Naive thymus-derived CD8-positive, alpha-beta T cell (primary cell): ENCODE data around the gene ARID4A. TPM values are rescaled to one million over a fixed set of nuclear protein-coding genes. Genes with fewer than 3 reads are reported as not detected.
"Not testable (repeated sequence)": the region's sequence is repeated elsewhere in the genome, so short reads cannot be mapped to it uniquely, and the experiment has no call there.

Experiments used
- ATAC-seq, 2 donors: fragments of 150-1000 bp; cut with Tn5 transposase in 1 of 2; sonication (Bioruptor Pico), chemical (Tn5 transposase) in 1 of 2; 1 replicate in 1 of 2; 2 replicates in 1 of 2; pipeline ENCODE4 v1.10.0; 2021; ENCODE audit warnings: mild to moderate bottlenecking in 2 of 2, moderate library complexity in 2 of 2
- POLR2A ChIA-PET: fragments of 350-600 bp; sonication (Branson Sonifier 250); formaldehyde crosslinking; loops from one replicate; lab custom pipeline; 2021; ENCODE audit warnings: antibody characterized with exemption; lab: Charles Lee
- DNase-seq, 10 donors: peaks; one replicate each; pipeline versions ENCODE4 v3.0.0 to v3.0.0-alpha.2; 2020 to 2022
- H3K27ac Mint-ChIP-seq, 10 donors: one replicate each; pipeline ENCODE4 v1.8.0; 2020 to 2022; ENCODE audit warnings: mild to moderate bottlenecking in 10 of 10, mixed read lengths in 10 of 10, moderate library complexity in 4 of 10, inconsistent platforms in 1 of 10
- H3K27me3 Mint-ChIP-seq, 5 donors: one replicate each; pipeline ENCODE4 v1.8.0; 2021 to 2022; ENCODE audit warnings: mixed read lengths in 5 of 5
- H3K36me3 Mint-ChIP-seq, 3 donors: one replicate each; pipeline ENCODE4 v1.8.0; 2020 to 2022; ENCODE audit warnings: mixed read lengths in 3 of 3, mild to moderate bottlenecking in 2 of 3, inconsistent platforms in 1 of 3
- H3K4me1 Mint-ChIP-seq, 4 donors: one replicate each; pipeline ENCODE4 v1.8.0; 2021 to 2022; ENCODE audit warnings: mixed read lengths in 4 of 4
- H3K4me3 Mint-ChIP-seq, 10 donors: one replicate each; pipeline ENCODE4 v1.8.0; 2020 to 2022; ENCODE audit warnings: mild to moderate bottlenecking in 10 of 10, mixed read lengths in 10 of 10, moderate library complexity in 6 of 10, inconsistent platforms in 1 of 10
- H3K9me3 Mint-ChIP-seq, 9 donors: one replicate each; pipeline ENCODE4 v1.8.0; 2020 to 2022; ENCODE audit warnings: mixed read lengths in 9 of 9, mild to moderate bottlenecking in 3 of 9, inconsistent platforms in 1 of 9, moderate library complexity in 1 of 9
- polyA plus RNA-seq, 3 donors: library from polyadenylated mRNA; unstranded; fragments of 300-500 nt; fragmentation: Illumina TruSeq; gene quantifications; one replicate each; pipeline ENCODE4 v1.2.3, GENCODE V29; 2021
- total RNA-seq, 8 experiments: library from RNA in 2 of 8; stranded (reverse) in 2 of 8; gene quantifications; one replicate each; pipeline ENCODE4 v1.2.3 and lab custom pipeline; 2021 to 2026

ARID4A gene, protein sequence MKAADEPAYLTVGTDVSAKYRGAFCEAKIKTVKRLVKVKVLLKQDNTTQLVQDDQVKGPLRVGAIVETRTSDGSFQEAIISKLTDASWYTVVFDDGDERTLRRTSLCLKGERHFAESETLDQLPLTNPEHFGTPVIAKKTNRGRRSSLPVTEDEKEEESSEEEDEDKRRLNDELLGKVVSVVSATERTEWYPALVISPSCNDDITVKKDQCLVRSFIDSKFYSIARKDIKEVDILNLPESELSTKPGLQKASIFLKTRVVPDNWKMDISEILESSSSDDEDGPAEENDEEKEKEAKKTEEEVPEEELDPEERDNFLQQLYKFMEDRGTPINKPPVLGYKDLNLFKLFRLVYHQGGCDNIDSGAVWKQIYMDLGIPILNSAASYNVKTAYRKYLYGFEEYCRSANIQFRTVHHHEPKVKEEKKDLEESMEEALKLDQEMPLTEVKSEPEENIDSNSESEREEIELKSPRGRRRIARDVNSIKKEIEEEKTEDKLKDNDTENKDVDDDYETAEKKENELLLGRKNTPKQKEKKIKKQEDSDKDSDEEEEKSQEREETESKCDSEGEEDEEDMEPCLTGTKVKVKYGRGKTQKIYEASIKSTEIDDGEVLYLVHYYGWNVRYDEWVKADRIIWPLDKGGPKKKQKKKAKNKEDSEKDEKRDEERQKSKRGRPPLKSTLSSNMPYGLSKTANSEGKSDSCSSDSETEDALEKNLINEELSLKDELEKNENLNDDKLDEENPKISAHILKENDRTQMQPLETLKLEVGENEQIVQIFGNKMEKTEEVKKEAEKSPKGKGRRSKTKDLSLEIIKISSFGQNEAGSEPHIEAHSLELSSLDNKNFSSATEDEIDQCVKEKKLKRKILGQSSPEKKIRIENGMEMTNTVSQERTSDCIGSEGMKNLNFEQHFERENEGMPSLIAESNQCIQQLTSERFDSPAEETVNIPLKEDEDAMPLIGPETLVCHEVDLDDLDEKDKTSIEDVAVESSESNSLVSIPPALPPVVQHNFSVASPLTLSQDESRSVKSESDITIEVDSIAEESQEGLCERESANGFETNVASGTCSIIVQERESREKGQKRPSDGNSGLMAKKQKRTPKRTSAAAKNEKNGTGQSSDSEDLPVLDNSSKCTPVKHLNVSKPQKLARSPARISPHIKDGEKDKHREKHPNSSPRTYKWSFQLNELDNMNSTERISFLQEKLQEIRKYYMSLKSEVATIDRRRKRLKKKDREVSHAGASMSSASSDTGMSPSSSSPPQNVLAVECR
- total RNA-seq = 10 to 100 TPM; 68.5 to 70.0 TPM
- 10 to 100 TPM; 19.4 to 26.2 (median 25.8) TPM for polyA plus RNA-seq
- 28.3 to 166 (median 99.2) reads per million in 6 experiments for total RNA-seq (lab: John Stamatoyannopoulos, UW)

DNA sequence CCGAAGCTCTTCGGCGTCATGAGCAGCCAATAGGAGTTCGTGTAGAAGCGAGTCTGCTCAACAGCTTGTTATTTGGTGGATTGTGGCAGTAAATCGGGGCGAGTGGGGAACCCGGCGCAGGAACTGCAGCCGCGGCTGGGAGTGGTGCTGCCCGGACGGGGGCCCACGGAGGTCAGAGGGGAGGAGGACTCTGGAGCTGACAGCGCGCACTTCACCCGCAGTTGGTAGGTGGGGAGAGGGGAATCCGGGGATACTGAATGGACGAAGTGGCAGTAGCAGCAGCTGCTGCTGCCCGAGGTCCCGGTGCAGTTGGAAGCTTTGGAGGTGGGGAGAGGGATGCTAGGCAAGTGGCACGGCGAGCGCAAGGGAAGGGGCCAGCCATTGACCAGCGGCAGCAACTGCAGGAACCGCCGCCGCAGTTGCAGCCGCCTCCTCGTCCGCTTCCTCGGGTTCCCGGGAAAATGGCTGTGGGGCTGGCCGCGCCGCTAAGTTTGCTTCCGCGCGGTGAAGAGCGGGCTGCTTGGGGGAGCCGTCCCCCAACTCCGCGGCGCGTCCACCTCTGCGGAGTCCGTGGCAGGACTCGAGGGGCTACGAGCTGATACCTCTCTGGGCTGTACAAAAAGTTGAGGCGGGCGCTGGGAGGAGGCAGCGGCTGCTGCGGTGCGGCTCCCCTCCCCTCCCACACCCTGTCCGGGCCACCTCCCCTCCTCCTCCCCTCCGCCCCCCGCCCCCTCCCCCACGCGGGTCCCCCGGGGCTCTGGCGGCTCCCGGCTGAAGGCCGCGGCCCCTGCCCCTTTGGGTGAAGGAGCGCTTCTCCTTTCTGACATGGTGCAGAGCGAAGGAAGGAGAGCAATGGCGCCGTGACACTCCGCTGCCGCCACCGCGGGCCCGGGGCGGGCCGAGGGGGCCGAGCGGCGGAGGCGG, at the start of gene ARID4A:
Gene ARID4A, plus strand, starts transcription at position 79 of the 924 bp plus-strand sequence. CDS start 1,300 bp downstream, outside the sequence.
- peaks cover 13 to 67% (median 47%) of the 10 kb centered on the region in 4 donors for H3K4me1 Mint-ChIP-seq
- H3K27ac Mint-ChIP-seq = peak within 1 kb of the TSS in 3 of 10 donors; percentile 53 to 96 (median 93)
- POLR2A ChIA-PET = interaction anchor here (0.6 to 3.7 kb wide), 36 partner anchors 9 to 1950 kb away, joined by 3 to 51 read pairs (median 5); partner anchors contain the start of genes ACTR10, DAAM1, KIAA0586 and PPM1A
- DNase-seq = peak; percentile 7 to 75 (median 38)
- H3K4me3 Mint-ChIP-seq = peak within 1 kb of the TSS in 7 of 10 donors; percentile 92 to 98 (median 96)
- ATAC-seq = peak in 1 of 2 donors; percentile 7
- H3K27me3 Mint-ChIP-seq = no peaks in the 10 kb centered on the region
- H3K9me3 Mint-ChIP-seq = no peaks in the 10 kb centered on the region
- H3K36me3 Mint-ChIP-seq = peaks cover 0 to 48% (median 21%) of the 10 kb centered on the region in 3 donors

DNA sequence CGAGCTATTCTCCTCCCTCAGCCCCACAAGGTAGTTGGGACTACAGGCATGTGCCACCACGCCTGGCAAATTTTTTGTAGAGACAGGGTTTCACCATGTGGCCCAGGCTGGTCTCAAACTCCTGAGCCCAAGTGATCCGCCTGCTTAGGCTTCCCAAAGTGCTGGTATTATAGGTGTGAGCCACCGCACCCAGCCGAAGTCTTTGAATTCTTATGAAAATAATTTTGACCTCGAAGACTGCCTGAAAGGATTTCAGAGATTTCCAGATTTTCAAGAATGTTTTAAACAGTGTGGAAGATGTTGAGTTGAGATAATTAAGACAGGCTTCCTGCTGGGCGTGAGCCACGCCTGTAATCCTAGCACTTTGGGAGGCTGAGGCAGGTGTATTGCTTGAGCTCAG, 48.7 kb upstream of the ARID4A start:
- ATAC-seq = no peak
- Mint-ChIP-seq H3K9me3 (peaks cover 0 to under 1% (median 0%) of the 10 kb centered on the region in 9 donors), H3K36me3 (peaks cover 0 to 61% (median 10%) of the 10 kb centered on the region in 3 donors), H3K4me3 (no peak overlapping the region), H3K27ac (peak overlapping the region in 3 of 10 donors; percentile 59 to 71 (median 70)), H3K4me1 (peaks cover 12 to 55% (median 42%) of the 10 kb centered on the region in 4 donors), H3K27me3 (no peaks in the 10 kb centered on the region)
- POLR2A ChIA-PET = interaction anchor here (1.4 kb wide), 1 partner anchor 49 kb away, joined by 5 read pairs; the partner anchor contains the start of gene ARID4A
- no peak for DNase-seq

DNA sequence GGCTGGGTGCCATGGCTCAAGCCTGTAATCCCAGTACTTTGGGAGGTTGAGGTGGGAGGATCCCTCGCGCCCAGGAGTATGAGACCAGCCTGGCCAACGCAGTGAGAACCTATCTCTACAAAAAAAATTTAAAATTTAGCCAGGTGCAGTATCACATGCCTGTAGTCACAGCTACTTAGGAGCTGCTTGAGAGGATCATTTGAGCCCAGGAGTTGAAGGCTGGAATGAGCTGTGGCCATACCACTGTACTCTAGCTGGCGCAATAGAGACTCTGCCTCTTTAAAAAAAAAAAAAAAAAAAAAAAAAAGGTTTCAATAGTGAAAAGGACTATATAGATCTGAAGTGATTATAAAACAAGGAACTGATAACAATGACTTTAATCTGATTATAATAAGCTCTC, 40.2 kb upstream of the ARID4A start:
- H3K27ac Mint-ChIP-seq = peak overlapping the region in 4 of 10 donors; percentile 25 to 52 (median 34)
- DNase-seq (no peak), ATAC-seq (no peak)
- no peak overlapping the region for H3K4me3 Mint-ChIP-seq
- peaks cover 0 to 81% (median 12%) of the 10 kb centered on the region in 3 donors for H3K36me3 Mint-ChIP-seq
- H3K9me3 Mint-ChIP-seq = no peaks in the 10 kb centered on the region
- H3K4me1 Mint-ChIP-seq = peaks cover 5 to 23% (median 10%) of the 10 kb centered on the region in 4 donors
- POLR2A ChIA-PET = interaction anchor here (0.7 to 1.9 kb wide), 3 partner anchors 14 to 141 kb away, joined by 5 to 9 read pairs (median 5); partner anchors contain the start of genes ARID4A and PSMA3
- no peaks in the 10 kb centered on the region for H3K27me3 Mint-ChIP-seq

DNA sequence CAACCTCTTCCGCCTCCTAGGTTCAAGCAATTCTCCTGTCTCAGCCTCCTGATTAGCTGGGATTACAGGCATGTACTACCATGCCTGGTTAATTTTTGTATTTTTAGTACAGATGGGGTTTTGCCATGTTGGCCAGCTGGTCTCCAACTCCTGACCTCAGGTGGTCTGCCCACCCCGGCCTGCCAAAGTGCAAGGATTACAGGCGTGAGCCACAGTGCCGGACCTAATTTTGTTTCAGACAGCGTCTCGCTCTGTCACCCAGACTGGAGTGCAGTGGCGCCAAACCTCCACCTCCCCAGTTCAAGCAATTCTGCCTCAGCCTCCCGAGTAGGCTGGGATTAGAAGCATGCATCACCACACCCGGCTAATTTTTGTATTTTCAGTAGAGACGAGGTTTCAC, 36.4 kb upstream of the ARID4A start:
- H3K9me3 Mint-ChIP-seq, H3K4me3 Mint-ChIP-seq, H3K27me3 Mint-ChIP-seq, ATAC-seq, DNase-seq, POLR2A ChIA-PET: not testable (repeated sequence)
- Mint-ChIP-seq H3K4me1 (peaks cover 7 to 25% (median 18%) of the 10 kb centered on the region in 4 donors), H3K36me3 (peaks cover 0 to 80% (median 16%) of the 10 kb centered on the region in 3 donors), H3K27ac (peak overlapping the region in 5 of 10 donors; percentile 20 to 70 (median 31))

DNA sequence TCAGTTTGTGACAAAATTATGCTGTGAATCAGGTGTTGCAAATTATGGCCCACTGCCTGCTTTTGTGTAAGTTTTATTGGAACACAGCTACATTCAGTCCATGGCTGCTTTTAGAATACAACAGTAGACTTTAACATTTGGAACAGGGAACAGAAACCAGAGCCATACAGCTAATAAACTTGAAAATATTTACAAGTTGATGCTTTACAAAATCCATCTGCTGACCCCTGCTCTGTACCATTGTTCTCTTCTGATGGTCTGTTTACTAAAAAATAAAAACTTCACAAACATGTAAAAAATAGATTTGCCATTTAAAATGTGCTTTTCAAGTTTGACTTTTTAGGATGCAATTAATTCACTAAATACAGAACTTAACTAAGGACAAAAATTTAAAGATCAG, 33.0 kb upstream of the ARID4A start:
- ATAC-seq (no peak), DNase-seq (no peak)
- peaks cover 7 to 14% (median 11%) of the 10 kb centered on the region in 4 donors for H3K4me1 Mint-ChIP-seq
- H3K27me3 Mint-ChIP-seq = no peaks in the 10 kb centered on the region
- no peaks in the 10 kb centered on the region for H3K9me3 Mint-ChIP-seq
- POLR2A ChIA-PET = interaction anchor here (0.9 kb wide), 1 partner anchor 33 kb away, joined by 3 read pairs; the partner anchor contains the start of gene ARID4A
- peak overlapping the region in 8 of 10 donors; percentile 7 to 75 (median 44) for H3K27ac Mint-ChIP-seq
- no peak overlapping the region for H3K4me3 Mint-ChIP-seq
- peaks cover 0 to 84% (median 19%) of the 10 kb centered on the region in 3 donors for H3K36me3 Mint-ChIP-seq

DNA sequence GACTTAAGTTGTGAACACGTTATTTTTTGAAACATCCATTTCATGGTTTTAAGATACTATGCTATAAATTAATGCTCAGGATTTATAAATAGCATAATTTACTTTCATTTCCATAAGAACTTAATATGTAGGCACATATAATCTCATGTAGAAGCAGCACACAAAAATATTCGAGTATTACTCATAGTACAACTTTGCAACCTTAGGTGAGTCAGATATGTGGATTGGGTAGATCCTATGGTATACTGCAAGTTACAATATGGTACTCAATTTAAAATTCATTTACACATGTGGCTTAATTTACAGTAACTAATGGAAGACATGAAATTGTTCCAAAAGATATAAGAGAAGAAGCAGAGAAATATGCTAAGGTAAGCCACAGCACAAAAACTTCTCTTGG, 27.7 kb upstream of the ARID4A start:
- POLR2A ChIA-PET = no interaction called here
- peaks cover 0 to 92% (median 15%) of the 10 kb centered on the region in 3 donors for H3K36me3 Mint-ChIP-seq

DNA sequence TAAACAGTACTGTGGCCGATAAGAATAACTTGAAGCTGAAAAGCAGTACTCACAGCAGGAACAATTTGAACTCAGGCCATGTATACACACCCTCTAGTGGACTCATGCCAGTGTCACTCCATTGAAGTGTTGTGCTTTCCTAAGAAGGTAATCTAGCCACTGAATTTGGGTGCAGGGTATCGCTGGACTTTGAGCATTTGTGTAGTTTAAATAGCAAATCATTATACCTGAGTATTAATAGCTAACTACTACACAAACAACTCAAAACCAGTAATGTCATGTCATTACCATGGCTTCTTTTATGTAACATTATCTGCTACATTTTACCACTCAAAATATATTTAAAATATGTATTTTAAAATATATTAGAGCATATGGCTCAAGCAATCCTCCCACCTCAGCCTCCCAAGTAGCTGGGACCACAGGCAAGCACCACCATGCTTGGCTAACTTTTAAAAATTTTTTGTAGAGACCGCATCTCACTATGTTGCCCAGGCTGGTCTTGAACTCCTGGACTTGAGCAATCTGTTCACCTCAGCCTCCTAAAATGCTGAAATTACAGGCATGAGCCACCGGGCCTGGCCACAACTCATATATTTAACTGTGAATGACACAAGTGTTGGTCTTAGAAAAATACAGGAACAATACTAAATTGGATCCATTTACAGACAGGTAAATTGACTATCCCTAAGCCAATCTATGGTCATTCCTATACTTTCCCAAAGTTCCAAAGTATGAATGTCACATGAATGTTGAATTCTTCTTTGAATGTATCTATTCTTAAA, 25.6 kb upstream of the ARID4A start:
- POLR2A ChIA-PET = interaction anchor here (0.7 to 1.1 kb wide), 3 partner anchors 24 to 28 kb away, joined by 3 to 4 read pairs (median 3); partner anchors contain the start of genes ARID4A and PSMA3
- DNase-seq (no peak), ATAC-seq (no peak)
- H3K27me3 Mint-ChIP-seq = no peaks in the 10 kb centered on the region
- no peaks in the 10 kb centered on the region for H3K9me3 Mint-ChIP-seq
- H3K4me1 Mint-ChIP-seq = peaks cover 16 to 51% (median 37%) of the 10 kb centered on the region in 4 donors
- H3K36me3 Mint-ChIP-seq = peaks cover 0 to 86% (median 15%) of the 10 kb centered on the region in 3 donors
- no peak overlapping the region for H3K4me3 Mint-ChIP-seq
- peak overlapping the region in 7 of 10 donors; percentile 8 to 58 (median 26) for H3K27ac Mint-ChIP-seq

More for the DNA sequence above, 27.7 kb upstream of the ARID4A start:
- no peak overlapping the region for H3K4me3 Mint-ChIP-seq
- DNase-seq = no peak
- no peak for ATAC-seq
- peak overlapping the region in 7 of 10 donors; percentile 24 to 59 (median 30) for H3K27ac Mint-ChIP-seq
- H3K4me1 Mint-ChIP-seq = peaks cover 17 to 41% (median 32%) of the 10 kb centered on the region in 4 donors
- H3K9me3 Mint-ChIP-seq = no peaks in the 10 kb centered on the region
- H3K27me3 Mint-ChIP-seq = no peaks in the 10 kb centered on the region

DNA sequence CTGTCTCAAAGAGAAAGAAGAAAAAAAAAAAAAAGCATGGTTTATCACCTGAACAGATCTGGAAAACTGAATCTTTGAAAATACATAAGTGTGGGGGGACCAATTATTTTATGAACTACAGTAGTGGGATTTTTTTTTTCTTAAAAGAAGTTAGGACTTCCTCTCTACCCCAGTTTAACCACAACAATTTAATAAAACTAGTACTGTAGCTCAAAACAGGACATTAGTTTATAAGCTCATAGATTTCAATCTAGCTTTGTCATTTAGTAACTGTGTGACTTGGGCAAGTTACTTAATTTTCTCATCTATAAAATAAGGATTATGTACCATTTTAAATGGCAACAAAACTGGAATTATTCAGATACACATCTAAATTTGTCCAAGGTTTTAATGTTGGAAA, 23.5 kb upstream of the ARID4A start:
- Mint-ChIP-seq H3K9me3 (no peaks in the 10 kb centered on the region), H3K36me3 (peaks cover 0 to 87% (median 17%) of the 10 kb centered on the region in 3 donors), H3K27ac (peak overlapping the region; percentile 81 to 91 (median 86)), H3K27me3 (no peaks in the 10 kb centered on the region), H3K4me1 (peaks cover 20 to 55% (median 45%) of the 10 kb centered on the region in 4 donors), H3K4me3 (peak overlapping the region; percentile 40 to 74 (median 63))
- POLR2A ChIA-PET = interaction anchor here (0.6 to 1.8 kb wide), 2 partner anchors 23 to 34 kb away, joined by 3 to 8 read pairs; partner anchors contain the start of gene ARID4A
- ATAC-seq = peak in 1 of 2 donors; percentile 33
- DNase-seq = no peak

DNA sequence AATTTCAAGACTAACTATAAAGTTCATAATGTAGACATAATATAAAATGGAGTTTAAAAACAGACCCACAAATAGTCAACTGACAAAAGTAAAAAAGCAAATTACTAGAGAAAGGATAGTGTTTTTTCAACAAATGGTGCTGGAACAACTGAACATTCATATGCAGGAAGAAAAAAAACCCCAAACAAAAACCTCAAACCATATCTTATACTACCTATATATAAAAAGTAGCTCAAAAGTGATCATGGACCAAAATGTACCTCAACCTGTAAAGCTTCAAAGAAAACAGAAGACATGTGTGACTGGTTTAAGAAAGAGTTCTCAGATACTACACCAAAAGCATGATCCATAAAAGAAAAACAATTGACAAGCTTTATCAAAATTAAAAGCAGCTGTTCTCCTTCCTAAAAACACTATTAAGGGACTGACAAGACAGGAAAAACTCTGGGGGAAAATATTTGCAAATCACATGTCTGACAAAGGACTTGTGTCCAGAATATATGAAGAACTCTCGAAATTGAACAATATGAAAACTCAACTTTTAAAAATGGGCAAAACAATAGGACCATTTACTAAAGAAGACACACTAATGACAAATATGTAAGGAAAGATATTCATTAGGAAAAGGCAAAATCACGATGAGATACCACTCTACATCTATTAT, 22.7 kb upstream of the ARID4A start:
- peak; percentile 51 to 72 for ATAC-seq
- no peaks in the 10 kb centered on the region for H3K9me3 Mint-ChIP-seq
- H3K27me3 Mint-ChIP-seq = no peaks in the 10 kb centered on the region
- H3K4me3 Mint-ChIP-seq = peak overlapping the region in 9 of 10 donors; percentile 41 to 70 (median 63)
- peaks cover 0 to 87% (median 14%) of the 10 kb centered on the region in 3 donors for H3K36me3 Mint-ChIP-seq
- H3K4me1 Mint-ChIP-seq = peaks cover 19 to 60% (median 50%) of the 10 kb centered on the region in 4 donors
- POLR2A ChIA-PET = interaction anchor here (0.6 to 1.8 kb wide), 2 partner anchors 23 to 35 kb away, joined by 3 to 8 read pairs; partner anchors contain the start of gene ARID4A
- peak overlapping the region; percentile 63 to 88 (median 80) for H3K27ac Mint-ChIP-seq
- DNase-seq = peak in 2 of 10 donors; percentile 13 to 23
